ENCODE measurements around the gene FAM32A.

GRCh38 chr19:16232127-16232526, 46.9 kb downstream of the FAM32A start:
- TF ChIP-seq CTCF (IDR thresholded peaks at IDR 0.05) (no peak), POLR2A (IDR thresholded peaks at IDR 0.05) (no peak)

Data from adrenal gland (tissue), 5 donors.